Astrocyte (in vitro differentiated cells and primary cell): ENCODE measurements around the gene AFG1L. TPM values are rescaled to one million over a fixed set of nuclear protein-coding genes. Genes with fewer than 3 reads are reported as not detected.

Source experiments
- DNase-seq: peaks from one replicate; pipeline ENCODE4 v3.0.0-alpha.2; 2010; ENCODE audit warnings: low read depth
- FAIRE-seq: peaks from 2 replicates; lab custom pipeline; 2011; peaks lifted over from hg19 to GRCh38; lab: Jason Lieb, UNC
- H2AFZ ChIP-seq: 2 replicates; pipeline ENCODE4 v1.6.0; 2012; ENCODE audit warnings: low read depth, low read length, inconsistent platforms
- H3K27ac ChIP-seq: 2 replicates; pipeline ENCODE4 v1.5.1; 2011; ENCODE audit warnings: low read depth, low read length, inconsistent platforms
- H3K27me3 ChIP-seq: 2 replicates; pipeline ENCODE4 v1.6.0; 2011; ENCODE audit warnings: low read length, inconsistent platforms; ENCODE audit not compliant: insufficient read depth
- H3K36me3 ChIP-seq: 2 replicates; pipeline ENCODE4 v1.5.1; 2011; ENCODE audit warnings: low read length, inconsistent platforms; ENCODE audit not compliant: insufficient read depth
- H3K4me1 ChIP-seq: 2 replicates; pipeline ENCODE4 v1.5.1; 2011; ENCODE audit warnings: low read length, inconsistent platforms; ENCODE audit not compliant: insufficient read depth
- H3K4me2 ChIP-seq: 2 replicates; pipeline ENCODE4 v1.6.0; 2012; ENCODE audit warnings: low read length, inconsistent platforms
- H3K4me3 ChIP-seq: 2 replicates; pipeline ENCODE4 v1.5.1; 2011; ENCODE audit warnings: low read depth, mild to moderate bottlenecking, low read length, inconsistent platforms; ENCODE audit not compliant: insufficient read depth
- H3K79me2 ChIP-seq: 2 replicates; pipeline ENCODE4 v1.6.0; 2012; ENCODE audit warnings: mild to moderate bottlenecking, low read length, inconsistent platforms; ENCODE audit not compliant: insufficient read depth
- H3K9ac ChIP-seq: 2 replicates; pipeline ENCODE4 v1.6.0; 2012; ENCODE audit warnings: mild to moderate bottlenecking, low read length, inconsistent platforms
- H3K9me3 ChIP-seq: 2 replicates; pipeline ENCODE4 v1.5.1; 2012; ENCODE audit warnings: low read depth, mild to moderate bottlenecking, low read length, inconsistent platforms; ENCODE audit not compliant: insufficient read depth
- H4K20me1 ChIP-seq: 2 replicates; pipeline ENCODE4 v1.6.0; 2012; ENCODE audit warnings: low read length, inconsistent platforms; ENCODE audit not compliant: insufficient read depth
- H3K27ac Mint-ChIP-seq: one replicate; pipeline ENCODE4 v1.8.0; 2021; ENCODE audit warnings: mild to moderate bottlenecking, mixed read lengths; ENCODE audit not compliant: unreplicated experiment
- H3K27me3 Mint-ChIP-seq: one replicate; pipeline ENCODE4 v1.8.0; 2021; ENCODE audit warnings: low read depth, mixed read lengths; ENCODE audit not compliant: unreplicated experiment
- H3K36me3 Mint-ChIP-seq: one replicate; pipeline ENCODE4 v1.8.0; 2021; ENCODE audit warnings: low read depth, mixed read lengths; ENCODE audit not compliant: unreplicated experiment
- H3K4me1 Mint-ChIP-seq: one replicate; pipeline ENCODE4 v1.8.0; 2021; ENCODE audit warnings: low read depth, mixed read lengths; ENCODE audit not compliant: unreplicated experiment
- H3K4me3 Mint-ChIP-seq: one replicate; pipeline ENCODE4 v1.8.0; 2021; ENCODE audit warnings: mild to moderate bottlenecking, moderate library complexity, mixed read lengths; ENCODE audit not compliant: unreplicated experiment
- H3K9me3 Mint-ChIP-seq: one replicate; pipeline ENCODE4 v1.8.0; 2021; ENCODE audit warnings: mild to moderate bottlenecking, mixed read lengths; ENCODE audit not compliant: unreplicated experiment
- EZH2 ChIP-seq: IDR thresholded peaks from 2 replicates; pipeline ENCODE4 v1.6.1; 2012; ENCODE audit warnings: mild to moderate bottlenecking, low read length, inconsistent platforms; ENCODE audit not compliant: insufficient read depth
- total RNA-seq: library from RNA; stranded (reverse); gene quantifications from 2 replicates; pipeline ENCODE4 v1.2.1, GENCODE V29; 2021
- TF ChIP-seq, protein P1 (sequence below): IDR thresholded peaks from 2 replicates; pipeline ENCODE4 v1.5.1; 2011; ENCODE audit warnings: low read depth, mild to moderate bottlenecking, inconsistent platforms, low read length, moderate library complexity; ENCODE audit not compliant: insufficient read depth

AFG1L gene
- total RNA-seq, 1 donor from 2014 or later: 7.9 TPM

DNA sequence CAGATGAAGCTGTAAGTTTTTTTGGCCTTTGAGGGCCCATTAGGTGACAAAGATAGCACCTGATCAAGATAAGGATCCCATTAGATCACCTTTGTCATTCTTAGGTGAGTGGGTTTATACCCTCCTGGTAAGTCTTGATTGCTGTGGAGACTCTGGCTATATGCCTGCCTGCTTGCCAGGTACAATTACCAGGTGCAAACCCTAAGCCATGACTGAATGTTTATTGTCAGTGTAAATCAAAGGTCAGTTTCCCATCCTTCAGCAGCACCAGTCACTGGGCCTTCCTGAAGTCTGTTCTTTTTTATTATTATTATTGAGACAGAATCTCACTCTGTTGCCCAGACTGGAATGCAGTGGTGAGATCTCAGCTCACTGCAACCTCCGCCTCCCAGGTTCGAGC lies 159.5 kb downstream of the AFG1L start:
- Histone ChIP-seq H3K36me3 (no peaks in the 10 kb centered on the region), H3K4me3 (no peak overlapping the region), H3K27ac (peak overlapping the region; percentile 79), H4K20me1 (no peaks in the 10 kb centered on the region), H3K9me3 (no peaks in the 10 kb centered on the region), H3K9ac (no peak overlapping the region), H3K4me2 (no peak overlapping the region), H2AFZ (no peak overlapping the region), H3K27me3 (no peaks in the 10 kb centered on the region), H3K79me2 (no peaks in the 10 kb centered on the region), H3K4me1 (peaks cover 26% of the 10 kb centered on the region)
- Mint-ChIP-seq H3K4me3 (no peak overlapping the region), H3K9me3 (no peaks in the 10 kb centered on the region), H3K27ac (no peak overlapping the region), H3K27me3 (no peaks in the 10 kb centered on the region), H3K4me1 (peaks cover 15% of the 10 kb centered on the region), H3K36me3 (no peaks in the 10 kb centered on the region)
- FAIRE-seq (no peak), DNase-seq (no peak)
- no peak for TF ChIP-seq EZH2

DNA sequence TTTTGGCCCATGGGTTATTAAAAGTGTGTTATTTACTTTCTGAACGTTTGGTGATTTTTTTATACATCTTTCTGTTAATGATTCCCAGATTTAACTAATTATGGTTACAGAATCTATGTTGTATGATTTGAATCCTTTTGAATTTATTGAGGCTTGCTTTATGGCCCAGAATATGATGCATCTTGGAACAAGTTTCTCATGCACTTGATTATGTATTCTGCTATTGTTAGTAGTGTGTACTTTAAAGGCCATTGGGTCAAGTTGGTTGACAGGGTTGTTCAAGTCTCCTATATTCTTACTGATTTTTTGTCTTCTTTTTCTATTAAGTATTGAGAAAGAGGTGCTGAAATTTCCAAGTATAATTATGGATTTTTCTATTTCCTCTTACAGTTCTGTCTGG lies 160.8 kb downstream of the AFG1L start:
- Histone ChIP-seq H3K4me3 (no peak overlapping the region), H4K20me1 (no peaks in the 10 kb centered on the region), H3K4me1 (peaks cover 26% of the 10 kb centered on the region), H3K36me3 (no peaks in the 10 kb centered on the region), H3K9me3 (no peaks in the 10 kb centered on the region), H3K4me2 (no peak overlapping the region), H3K27me3 (no peaks in the 10 kb centered on the region), H3K9ac (no peak overlapping the region), H3K27ac (no peak overlapping the region), H3K79me2 (no peaks in the 10 kb centered on the region), H2AFZ (no peak overlapping the region)
- Mint-ChIP-seq H3K27ac (no peak overlapping the region), H3K4me1 (peaks cover 15% of the 10 kb centered on the region), H3K4me3 (no peak overlapping the region), H3K9me3 (no peaks in the 10 kb centered on the region), H3K27me3 (no peaks in the 10 kb centered on the region), H3K36me3 (no peaks in the 10 kb centered on the region)
- FAIRE-seq (no peak), DNase-seq (no peak)
- TF ChIP-seq EZH2: no peak
- TF ChIP-seq, protein P1, sequence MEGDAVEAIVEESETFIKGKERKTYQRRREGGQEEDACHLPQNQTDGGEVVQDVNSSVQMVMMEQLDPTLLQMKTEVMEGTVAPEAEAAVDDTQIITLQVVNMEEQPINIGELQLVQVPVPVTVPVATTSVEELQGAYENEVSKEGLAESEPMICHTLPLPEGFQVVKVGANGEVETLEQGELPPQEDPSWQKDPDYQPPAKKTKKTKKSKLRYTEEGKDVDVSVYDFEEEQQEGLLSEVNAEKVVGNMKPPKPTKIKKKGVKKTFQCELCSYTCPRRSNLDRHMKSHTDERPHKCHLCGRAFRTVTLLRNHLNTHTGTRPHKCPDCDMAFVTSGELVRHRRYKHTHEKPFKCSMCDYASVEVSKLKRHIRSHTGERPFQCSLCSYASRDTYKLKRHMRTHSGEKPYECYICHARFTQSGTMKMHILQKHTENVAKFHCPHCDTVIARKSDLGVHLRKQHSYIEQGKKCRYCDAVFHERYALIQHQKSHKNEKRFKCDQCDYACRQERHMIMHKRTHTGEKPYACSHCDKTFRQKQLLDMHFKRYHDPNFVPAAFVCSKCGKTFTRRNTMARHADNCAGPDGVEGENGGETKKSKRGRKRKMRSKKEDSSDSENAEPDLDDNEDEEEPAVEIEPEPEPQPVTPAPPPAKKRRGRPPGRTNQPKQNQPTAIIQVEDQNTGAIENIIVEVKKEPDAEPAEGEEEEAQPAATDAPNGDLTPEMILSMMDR: no peak

DNA sequence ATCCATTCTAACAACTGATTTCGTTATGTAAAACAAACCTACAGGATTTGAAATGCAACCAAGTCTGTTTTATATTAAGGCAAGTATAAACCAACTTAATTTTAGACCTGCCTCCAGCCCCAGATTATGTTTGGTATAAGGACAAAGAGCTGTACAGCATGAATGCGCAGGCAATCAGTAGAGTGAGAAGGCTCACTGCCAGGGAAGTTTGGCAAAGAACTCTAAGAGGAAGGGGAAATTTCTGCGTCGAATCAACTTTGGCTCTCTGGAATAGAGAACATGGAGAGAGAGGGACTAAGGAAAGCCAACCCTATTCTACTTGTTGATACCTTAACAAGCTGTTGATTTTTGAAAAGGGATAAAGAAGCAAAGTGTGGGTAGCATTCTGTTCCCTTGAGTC lies 168.9 kb downstream of the AFG1L start:
- no peak overlapping the region for H3K27ac ChIP-seq
- H4K20me1 ChIP-seq: no peaks in the 10 kb centered on the region
- peaks cover 25% of the 10 kb centered on the region for H3K4me1 Mint-ChIP-seq
- DNase-seq (no peak), FAIRE-seq (peak; percentile 13)
- no peak overlapping the region for H3K4me3 ChIP-seq
- H3K36me3 Mint-ChIP-seq: no peaks in the 10 kb centered on the region
- H3K4me1 ChIP-seq: peaks cover 5% of the 10 kb centered on the region
- H3K27me3 ChIP-seq: no peaks in the 10 kb centered on the region
- H2AFZ ChIP-seq: no peak overlapping the region
- TF ChIP-seq EZH2: no peak
- TF ChIP-seq, protein P1: no peak
- no peaks in the 10 kb centered on the region for H3K9me3 ChIP-seq
- no peaks in the 10 kb centered on the region for H3K36me3 ChIP-seq
- H3K27me3 Mint-ChIP-seq: no peaks in the 10 kb centered on the region
- H3K9ac ChIP-seq: no peak overlapping the region
- no peaks in the 10 kb centered on the region for H3K79me2 ChIP-seq
- no peak overlapping the region for H3K4me2 ChIP-seq
- H3K27ac Mint-ChIP-seq: no peak overlapping the region
- no peak overlapping the region for H3K4me3 Mint-ChIP-seq
- H3K9me3 Mint-ChIP-seq: no peaks in the 10 kb centered on the region
